Stimulated activated CD8-positive, alpha-beta memory T cell treated with anti-CD3 and anti-CD28 coated beads, Interleukin-4, amount 100 ng/mL, for 48 hours (primary cell): ENCODE results near the gene CERS2.
"Not testable (repeated sequence)": the region's sequence is repeated elsewhere in the genome, so short reads cannot be mapped to it uniquely, and the experiment has no call there.

ENCODE experiments used
- DNase-seq: peaks from one replicate; pipeline ENCODE4 v3.0.0-alpha.2; 2020

Gene CERS2

DNA sequence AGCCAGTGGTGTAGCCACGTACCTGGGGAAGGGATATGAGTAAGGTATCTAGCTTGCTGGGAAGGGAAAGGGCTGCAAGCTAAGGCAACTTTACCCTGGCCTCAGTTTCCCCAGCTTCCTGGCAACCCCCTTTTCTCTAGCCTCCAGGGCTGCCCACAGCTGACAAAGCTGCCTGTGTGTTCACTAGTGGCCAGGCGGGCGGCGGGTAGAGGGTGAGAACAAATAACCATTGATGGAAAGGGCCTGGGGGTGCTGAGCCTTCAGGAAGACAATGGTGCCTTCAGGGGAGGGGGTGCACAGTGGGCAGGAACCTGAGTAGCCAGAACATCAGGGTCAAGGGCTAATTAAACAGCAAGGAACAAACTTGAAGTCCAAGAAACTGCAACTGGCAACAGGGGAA, 6.1 kb downstream of the CERS2 start:
- DNase-seq = no peak

DNA sequence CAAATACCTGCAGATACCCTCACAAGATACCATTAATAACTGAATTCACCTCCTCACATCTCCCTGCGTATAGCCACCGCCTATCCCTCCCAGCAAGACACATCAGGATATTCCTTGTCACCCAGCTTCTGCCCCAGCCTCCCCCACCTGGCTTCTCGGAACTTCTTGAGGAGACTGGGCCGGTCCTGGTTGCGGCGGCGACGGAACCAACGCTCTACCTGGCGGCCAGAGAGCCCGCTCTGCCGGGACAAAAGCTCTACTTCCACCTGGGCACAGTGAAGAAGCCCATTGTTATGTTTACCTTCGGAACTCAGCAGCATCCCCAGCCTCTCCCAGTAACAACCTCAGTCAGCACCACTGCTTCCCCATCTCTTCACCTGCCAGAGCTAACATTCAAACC, 6.7 kb downstream of the CERS2 start:
- no peak for DNase-seq

DNA sequence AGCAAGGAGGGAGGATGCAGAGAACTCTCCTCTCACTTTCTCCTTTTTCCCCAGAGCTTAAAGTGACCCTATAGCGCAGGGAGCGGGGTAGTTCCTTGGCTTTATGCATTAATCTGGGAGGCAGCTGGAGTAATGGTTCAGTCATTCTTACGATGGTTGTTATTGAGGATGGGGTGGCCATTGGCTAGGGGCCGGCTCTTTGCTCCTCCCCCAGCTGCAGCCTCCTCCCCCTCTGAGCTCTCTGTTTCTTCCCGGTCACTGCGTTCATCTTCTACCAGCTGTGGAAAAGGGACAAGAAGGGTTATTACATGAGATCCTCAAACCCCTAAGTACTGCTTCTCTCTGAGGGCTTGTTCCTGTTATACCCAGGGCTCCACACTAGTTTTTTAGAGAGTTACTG, 8.6 kb downstream of the CERS2 start:
- DNase-seq = no peak

DNA sequence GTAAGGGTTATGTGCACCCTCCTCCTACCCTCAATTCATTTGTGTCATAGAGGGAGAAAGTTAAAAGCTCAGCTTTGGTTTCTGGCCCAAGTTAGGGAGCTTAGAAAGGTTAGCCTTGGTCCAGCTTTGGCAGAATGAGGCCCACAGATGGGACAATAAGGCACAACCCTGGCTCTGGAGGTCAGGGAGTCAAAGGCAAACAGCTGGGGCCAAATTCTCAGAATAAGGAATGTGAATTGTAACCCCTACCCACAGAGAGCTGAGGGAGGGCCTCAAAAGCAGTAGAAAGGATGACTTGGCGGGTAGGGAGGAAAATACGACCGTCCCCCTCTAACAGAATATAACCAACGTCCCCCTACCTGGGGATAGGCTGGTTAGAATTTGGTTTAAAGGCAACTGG, 9.0 kb downstream of the CERS2 start:
- DNase-seq = no peak

DNA sequence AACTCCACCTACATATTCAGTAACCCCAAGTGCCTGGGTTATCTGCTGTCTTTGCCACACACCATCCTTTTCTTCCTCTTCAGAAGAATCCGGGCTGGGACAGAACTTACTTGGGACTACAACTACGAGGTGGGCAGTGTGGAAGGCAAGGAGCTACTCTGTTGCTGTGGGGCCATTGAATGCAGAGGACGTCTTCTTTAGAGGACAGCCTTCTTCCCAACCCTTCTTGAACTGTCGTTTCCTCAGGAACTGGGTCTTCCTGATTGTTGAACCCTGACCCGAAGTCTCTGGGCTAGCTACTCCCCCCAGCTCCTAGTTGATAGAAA, 10.5 kb downstream of the CERS2 start:
- DNase-seq = no peak

DNA sequence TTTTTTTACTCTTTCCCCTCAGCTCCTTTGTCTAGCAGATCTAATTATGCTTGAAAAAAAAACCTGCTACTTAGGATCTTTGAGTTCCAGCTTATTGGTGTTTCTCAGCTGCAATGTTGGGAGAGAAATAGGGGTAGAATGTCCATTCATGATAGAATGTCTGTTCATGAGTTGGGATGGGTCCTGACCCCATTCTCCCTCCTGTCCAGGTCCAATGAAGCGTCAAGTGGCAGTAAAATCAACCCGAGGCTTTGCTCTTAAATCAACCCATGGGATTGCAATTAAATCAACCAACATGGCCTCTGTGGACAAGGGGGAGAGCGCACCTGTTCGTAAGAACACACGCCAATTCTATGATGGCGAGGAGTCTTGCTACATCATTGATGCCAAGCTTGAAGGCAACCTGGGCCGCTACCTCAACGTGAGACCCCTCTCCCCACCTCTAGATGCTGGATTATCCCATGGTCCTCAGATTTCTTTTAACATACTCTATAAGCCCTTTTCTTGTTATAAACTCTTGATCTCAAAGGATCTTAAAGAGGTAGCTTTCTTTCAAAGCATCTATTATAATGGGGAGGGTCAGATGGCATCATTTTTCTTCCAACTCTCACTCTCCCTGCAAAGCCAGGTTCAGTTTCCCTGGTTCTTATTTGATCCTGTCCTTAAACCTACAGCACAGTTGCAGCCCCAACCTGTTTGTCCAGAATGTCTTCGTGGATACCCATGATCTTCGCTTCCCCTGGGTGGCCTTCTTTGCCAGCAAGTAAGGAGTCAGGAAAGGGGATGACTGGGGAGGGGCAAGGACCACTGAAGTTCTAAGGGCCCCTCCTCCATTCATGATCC, 11.1 kb downstream of the CERS2 start:
- no peak for DNase-seq

DNA sequence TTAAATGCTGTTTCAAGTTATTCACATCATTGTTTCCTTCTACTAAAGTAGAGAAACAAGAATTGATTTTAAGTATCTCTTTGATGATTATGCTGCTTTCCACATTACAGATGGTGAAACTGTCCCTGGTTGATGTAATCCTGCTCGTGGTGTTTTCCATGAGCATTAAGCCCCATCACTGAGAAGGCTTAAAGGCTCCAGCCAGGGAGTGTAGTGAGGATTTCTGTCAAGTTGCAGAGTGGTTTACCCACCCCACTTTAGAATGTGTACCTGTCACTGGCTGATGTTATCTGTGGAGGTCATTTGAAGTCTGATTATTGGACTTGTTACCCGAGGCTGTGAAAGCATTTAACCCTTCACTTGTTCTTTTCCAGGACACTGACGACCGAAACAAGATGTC, 12.9 kb downstream of the CERS2 start:
- no peak for DNase-seq

DNA sequence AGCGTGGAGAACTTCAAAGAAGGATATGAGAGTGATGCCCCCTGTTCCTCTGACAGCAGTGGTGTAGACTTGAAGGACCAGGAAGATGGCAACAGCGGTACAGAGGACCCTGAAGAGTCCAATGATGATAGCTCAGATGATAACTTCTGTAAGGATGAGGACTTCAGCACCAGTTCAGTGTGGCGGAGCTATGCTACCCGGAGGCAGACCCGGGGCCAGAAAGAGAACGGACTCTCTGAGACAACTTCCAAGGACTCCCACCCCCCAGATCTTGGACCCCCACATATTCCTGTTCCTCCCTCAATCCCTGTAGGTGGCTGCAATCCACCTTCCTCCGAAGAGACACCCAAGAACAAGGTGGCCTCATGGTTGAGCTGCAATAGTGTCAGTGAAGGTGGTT, 14.0 kb downstream of the CERS2 start:
- no peak for DNase-seq

DNA sequence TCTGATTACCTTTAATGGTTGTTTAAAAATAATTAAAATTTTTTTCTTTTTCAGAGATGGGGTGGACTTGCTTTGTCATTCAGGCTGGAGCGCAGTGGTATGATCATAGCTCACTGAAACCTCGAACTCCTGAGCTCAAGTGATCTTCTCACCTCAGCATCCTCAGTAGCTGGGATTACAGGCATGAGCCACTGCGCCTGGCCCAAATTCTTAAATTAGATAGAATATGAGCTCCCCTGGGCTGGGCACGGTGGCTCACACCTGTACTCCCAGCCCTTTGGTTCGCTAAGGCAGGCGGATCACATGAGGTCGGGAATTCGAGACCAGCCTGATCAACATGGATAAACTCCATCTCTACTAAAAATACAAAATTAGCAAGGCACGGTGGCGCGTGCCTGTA, 17.0 kb downstream of the CERS2 start:
- DNase-seq = no peak

DNA sequence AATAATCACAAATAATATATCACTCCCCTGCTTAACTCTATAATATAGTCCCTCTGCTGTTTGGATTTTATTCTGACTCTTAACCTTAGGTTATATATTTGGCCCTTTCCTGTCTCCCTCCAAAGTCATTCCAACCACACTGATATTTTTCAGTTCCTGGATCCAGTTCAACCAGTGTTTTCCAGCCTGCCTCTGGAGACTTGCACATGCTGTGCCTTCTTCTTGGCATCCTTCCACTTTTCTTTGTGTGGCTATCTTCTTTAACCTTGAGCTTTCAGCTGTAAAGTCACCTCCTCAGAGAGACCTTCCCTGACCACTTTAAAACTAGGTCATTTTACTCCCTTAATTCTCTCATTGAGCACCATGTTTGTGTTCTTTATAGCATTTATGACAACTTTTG, 19.4 kb downstream of the CERS2 start:
- DNase-seq = no peak

DNA sequence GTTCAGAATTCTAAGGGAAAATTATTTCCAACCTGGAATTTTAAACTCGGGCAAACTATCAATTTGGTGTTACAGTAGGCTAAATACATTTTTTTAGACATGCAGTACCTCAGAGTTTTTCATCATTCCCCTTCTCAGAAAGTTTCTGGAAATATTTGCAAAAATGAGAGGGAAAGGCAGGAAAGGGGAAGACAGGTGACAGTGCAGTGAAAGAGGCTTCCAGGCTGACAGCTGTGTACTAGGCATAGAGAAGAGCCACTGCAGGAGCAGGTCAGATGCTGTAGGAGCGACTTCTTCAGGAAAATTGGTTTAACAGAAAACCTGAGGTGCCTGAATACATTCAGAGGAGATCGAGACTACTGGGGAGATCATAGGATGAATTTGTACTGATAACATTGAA, 19.9 kb downstream of the CERS2 start:
- DNase-seq = no peak

DNA sequence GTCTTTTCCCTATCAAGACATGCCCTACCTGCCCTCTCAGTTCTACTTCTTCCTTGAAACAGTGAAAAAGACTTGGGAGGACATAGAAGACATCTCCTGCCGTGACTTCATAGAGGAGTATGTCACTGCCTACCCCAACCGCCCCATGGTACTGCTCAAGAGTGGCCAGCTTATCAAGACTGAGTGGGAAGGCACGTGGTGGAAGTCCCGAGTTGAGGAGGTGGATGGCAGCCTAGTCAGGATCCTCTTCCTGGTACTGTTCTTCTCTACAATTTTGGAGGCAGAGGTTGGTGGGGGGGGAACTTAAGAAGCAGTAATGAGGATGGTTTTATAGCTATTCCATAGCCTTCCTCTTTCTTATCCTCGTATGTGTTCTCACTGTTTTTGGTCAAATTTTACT, 29.8 kb downstream of the CERS2 start:
- no peak for DNase-seq

DNA sequence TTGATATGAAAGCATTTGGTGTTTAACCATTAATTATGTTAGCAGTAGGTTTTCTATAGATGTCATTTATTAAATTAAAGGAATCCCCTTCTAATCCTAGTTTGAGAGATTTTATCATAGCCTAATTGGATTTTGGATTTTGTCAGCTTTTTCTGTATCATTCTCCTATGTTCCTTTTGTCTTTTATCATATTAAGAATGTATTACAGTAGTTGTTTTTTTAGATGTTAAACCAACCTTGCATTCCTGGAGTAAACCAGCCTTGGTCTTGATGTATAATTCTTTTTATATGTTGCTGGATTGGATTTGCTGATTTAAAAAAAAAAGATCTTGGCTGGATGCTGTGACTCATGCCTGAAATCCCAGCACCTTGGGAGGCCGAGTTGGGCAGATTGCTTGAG, 42.9 kb downstream of the CERS2 start:
- DNase-seq = no peak

DNA sequence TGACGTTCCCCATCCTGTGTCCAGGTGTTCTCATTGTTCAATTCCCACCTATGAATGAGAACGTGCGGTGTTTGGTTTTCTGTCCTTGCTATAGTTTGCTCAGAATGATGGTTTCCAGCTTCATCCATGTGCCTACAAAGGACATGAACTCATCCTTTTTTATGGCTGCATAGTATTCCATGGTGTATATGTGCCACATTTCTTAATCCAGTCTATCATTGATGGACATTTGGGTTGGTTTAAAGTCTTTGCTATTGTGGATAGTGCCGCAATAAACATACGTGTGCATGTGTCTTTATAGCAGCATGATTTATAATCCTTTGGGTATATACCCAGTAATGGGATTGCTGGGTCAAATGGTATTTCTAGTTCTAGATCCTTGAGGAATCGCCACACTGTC, 45.9 kb downstream of the CERS2 start:
- not testable (repeated sequence) for DNase-seq

DNA sequence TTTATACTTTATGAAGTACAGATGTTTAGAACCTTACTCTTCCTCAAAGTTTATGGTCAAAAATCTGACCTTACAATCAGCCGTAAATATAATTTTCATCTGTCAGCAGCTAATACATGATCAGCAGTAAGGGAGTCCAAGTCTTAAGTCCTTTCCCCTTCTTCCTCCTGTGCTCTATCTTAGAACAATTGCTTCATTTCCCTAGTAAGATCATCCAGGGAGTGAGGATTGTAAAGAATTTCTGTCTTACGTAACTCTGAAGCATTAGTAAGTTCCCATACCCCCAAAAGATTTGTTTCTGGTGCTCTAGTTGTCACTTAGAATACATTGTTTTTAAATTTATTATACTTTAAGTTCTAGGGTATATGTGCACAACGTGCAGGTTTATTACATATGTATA, 46.3 kb downstream of the CERS2 start:
- no peak for DNase-seq

DNA sequence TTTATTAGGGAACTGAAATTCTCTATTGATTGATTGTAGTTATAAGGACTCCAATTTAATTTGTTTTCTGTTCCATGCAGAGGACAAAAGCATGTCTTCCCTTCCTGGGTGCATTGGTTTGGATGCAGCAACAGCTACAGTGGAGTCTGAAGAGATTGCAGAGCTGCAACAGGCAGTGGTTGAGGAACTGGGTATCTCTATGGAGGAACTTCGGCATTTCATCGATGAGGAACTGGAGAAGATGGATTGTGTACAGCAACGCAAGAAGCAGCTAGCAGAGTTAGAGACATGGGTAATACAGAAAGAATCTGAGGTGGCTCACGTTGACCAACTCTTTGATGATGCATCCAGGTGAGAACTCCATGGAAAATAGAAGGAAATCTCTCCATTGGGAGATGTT, 47.0 kb downstream of the CERS2 start:
- no peak for DNase-seq

DNA sequence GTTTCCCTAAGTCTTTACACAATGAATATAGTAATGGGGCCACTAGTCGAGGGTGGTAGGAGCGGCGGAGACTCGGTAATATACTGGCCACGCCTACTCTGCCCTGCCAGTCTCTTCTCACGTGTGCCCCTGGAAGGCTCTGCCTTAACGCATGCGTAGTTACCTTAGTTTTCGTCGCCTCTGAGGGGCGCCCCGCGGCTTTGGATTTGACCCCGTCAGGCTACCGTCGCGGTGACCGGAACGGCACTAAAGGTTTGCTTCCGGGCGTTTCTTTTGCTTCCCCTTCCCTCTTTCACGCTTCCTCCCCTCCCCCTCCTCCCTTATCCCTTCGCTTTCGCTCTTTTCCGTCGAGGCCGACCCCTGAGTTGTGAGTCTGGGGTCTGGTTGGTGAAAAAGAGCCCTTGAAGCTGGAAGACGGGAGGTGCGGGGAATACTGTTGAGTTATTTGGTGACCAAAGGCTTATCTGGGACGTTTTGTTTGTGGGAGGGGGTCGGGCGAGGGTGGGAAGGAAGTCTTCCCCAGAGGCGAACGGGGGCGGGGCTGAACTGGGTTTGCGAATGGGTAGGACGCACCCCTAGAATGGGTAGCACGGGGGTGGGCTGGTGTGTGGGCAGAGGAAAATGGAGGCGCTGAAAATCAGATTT, 48.4 kb downstream of the CERS2 start, which contains the start of gene SETDB1:
Gene SETDB1 (plus strand): TSS at position 267 of the 645 bp plus-strand sequence. CDS start 1,352 bp downstream, outside the sequence.
- peak; percentile 96 for DNase-seq

DNA sequence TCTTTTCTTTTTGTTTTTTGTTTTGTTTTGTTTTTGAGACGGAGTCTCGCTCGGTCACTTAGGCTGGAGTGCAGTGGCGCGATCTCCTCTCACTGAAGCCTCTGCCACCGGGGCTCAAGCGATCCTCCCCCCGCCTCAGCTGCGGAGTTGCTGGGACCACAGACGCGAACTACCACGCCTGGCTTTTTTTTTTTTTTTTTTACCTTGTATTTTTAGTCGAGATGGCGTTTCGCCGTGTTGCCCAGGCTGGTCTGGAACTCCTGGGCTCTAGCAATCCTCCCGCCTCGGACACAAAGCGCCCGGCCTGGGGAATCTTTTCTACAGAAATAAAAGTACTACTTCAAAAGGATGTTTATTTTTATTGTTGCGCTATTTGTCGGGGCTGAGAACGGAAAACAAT, 49.6 kb downstream of the CERS2 start:
- DNase-seq = peak; percentile 26

DNA sequence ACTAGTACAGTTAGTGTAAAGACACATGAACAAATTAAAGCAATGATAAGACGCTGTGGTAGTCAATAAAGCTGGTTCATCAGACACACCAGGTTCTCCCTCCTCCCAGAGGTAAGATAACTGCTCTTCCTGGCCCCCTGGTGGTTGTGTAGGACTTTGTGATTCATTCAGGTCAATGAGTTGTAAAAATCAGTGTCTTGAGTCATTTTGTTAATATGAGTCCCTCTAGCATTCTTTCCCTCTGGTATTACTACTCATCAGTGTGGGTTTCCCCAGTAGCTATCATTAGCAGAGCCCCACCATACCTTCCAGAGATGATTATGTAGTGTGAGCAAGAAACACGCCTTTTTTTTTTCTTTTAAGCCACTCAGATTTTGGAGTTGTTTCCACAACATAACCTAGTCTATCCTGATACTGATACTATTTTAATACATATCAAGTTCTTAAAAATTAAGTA, 52.1 kb downstream of the CERS2 start:
- DNase-seq = peak; percentile 80

DNA sequence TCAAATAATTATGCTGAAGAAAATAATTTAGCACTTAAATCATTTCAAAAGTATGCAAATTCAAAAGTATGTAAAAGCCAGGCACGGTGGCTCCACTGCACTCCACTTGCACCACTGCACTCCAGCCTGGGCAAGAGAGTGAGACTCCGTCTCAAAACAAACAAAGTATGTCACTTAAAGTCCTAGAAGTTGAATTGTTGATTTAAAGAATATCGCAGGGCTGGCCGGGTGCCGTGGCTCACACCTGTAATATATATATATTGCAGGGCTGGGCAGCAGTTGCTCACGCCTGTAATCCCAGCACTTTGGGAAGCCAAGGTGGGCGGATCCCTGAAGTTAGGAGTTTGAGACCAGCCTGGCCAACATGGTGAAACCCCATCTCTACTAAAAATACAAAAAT, 57.2 kb downstream of the CERS2 start:
- no peak for DNase-seq
